Amniotic epithelial cell (primary cell): ENCODE results near the gene RAET1E.
"Not testable (repeated sequence)": the region's sequence is repeated elsewhere in the genome, so short reads cannot be mapped to it uniquely, and the experiment has no call there.

Experiments
- DNase-seq: peaks from one replicate; pipeline ENCODE4 v3.0.0-alpha.2; 2010; ENCODE audit warnings: low read depth

RAET1E gene

DNA sequence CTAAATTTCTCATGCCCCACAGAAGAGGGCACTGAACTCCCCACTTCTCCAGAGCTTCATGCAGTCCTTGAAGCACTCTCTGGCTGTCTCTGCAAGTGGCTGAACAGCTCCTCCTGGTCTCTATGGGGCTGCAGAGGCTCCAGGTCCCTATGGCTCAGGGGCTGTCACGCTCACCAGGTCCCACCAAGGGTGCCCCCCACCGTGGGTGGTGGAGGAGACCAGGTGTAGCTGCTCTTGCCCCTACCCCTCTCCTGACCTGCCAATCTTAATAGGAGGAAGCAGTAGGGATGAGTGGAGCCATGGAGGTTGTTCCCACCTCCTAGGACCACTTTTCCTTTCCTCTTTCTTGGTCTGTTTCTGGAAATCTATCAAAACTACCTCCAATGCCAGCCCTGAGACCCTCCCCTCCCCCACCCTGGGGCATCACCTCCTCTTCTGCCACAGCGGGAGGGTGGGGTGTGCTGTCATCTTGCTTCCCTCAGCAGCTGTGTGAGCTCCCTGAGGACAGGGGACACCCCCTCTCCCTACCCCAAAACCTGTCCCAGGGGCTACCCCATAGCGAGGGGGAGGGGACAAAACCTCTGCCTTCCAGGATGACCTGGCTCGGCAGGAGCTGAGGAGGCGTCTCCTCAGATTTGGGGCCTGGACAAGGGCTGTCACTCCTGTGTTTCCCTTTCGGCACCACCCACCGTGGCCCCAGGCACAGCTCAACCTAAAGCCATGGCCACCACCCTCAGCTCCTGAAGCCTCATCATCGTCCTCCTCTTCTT is 12.0 kb upstream of the RAET1E start:
- no peak for DNase-seq

- DNase-seq: not testable (repeated sequence)
Measured at GRCh38 chr6:149908480-149908879, 10.6 kb upstream of the RAET1E start.

GRCh38 chr6:149907317-149907716 is 9.4 kb upstream of the RAET1E start:
- no peak for DNase-seq

- DNase-seq: no peak
Measured at GRCh38 chr6:149906405-149906804, 8.5 kb upstream of the RAET1E start.

GRCh38 chr6:149905911-149906371 is 8.0 kb upstream of the RAET1E start:
- DNase-seq: no peak

- no peak for DNase-seq
Measured at GRCh38 chr6:149905371-149905910, 7.5 kb upstream of the RAET1E start.

GRCh38 chr6:149904661-149905370 is 6.9 kb upstream of the RAET1E start:
- DNase-seq: no peak

DNA sequence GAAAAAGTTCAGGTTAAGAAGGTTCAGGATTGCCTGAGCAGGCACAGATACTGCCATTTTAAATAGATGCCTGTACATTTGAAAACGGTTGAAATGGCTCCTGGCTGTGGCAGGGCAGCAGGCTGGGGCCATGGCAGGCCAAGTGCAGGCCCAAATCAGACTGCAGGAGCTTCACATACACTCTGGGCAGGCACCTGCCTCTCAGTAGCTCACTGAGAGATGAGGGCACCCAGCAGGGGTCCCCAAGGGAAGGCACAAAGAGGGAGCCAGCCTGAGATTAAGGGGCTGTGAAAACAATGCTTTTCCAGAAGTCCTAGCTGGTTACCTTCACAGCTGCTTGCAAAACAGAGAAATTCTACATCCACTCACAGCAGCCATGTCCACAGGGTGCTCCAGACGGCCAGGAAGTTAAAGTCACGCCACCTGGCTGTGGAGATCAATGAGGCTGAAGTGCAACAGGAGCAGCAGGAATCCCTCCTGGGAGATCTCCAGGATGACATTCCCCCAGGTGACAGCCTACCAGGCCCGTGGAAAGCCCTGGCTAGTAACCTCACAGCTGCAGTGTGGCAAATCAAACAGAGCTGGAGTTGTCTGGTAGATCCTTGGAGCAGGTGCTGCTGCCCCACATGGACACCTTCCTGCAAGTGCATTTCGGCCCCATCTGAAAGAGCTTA is 6.2 kb upstream of the RAET1E start:
- DNase-seq: no peak

GRCh38 chr6:149901444-149902140 is 3.7 kb upstream of the RAET1E start:
- DNase-seq: no peak

DNA sequence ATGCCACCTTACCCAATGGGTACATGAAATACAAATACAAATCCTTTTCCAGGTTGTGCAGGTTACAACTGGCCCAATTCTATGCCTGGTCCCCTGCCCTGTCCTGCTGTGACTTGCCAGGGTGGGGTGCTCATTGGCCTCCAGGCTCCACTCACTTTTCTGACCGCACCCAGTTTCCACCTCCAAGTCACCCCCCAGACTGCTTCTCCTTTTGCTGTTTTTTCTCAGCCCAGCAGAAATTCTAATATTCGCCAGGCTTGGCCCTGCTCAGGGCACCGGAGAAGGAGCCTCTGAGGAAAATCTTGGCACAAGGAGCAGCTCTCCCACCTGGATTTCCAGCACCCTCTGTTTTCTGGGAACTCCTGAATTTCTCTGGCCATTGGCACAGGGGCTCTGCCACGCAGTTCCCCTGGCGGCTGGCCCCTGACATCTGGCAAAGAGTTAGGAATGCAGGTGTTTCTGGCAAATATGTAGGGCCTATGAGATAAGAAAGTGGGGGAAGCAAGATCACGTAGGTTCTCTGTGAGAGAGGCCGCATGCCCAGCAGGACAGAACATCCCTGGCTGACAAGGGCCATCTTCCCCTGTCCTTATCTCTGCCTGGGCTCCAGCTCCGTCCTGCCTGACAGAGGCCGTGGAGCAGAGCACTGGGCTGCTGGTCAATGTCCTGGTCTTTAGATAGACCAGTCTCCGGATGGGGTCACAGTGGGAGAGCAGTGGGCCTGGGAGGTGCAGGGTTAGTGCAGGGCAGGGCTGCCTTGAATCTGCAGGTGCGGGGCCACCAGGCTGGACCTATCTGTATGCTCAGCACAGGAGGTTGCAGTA is 2.9 kb upstream of the RAET1E start:
- DNase-seq: no peak

DNA sequence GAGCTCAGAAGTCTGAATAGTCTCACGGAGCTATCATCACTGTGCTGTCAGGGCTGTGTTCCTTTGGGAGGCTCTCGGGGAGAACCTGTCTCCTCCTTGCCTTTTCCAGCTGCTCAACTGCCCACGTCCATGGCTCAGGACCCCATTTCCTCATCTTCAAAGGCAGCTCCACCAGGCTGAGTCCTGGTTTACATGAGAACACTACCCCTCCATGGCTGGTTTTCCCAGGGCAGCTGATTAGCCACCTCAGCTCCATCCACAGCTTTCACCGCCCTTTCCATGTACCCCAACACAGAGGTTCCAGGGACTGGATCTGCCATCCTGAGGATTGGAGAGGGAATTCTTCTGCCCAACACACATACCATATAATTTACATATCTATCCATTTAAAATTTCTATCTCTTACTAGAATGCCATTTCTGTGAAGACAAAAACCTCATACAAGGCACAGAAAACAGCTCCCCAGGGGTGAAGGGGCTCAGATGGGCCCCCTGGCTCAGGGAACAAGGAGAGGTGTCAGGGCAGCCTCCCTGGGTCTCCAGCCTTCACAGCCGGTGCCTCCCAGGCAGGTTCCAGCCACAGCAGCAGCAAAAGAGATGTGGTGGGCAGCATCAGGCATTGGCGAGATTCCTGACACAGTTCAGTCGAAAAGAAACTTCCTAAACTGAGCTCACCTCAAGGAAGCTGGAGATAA is 2.2 kb upstream of the RAET1E start:
- DNase-seq: no peak

DNA sequence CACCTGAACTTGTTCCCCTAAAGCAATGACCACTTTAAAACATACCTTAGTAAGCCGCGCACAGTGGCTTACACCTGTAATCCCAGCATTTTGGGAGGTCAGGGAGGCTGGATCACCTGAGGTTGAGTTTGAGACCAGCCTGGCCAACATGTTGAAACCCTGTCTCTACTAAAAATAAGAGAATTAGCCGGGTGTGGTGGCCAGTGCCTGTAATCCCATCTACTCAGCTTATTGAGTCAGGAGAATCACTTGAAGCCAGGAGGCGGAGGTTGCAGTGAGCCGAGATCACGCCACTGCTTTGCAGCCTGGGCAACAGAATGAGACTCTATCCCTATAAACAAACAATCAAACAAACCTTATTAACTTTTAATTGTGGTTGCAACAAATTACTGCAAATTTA is 1.6 kb upstream of the RAET1E start:
- DNase-seq: no peak

- DNase-seq: no peak
Measured at GRCh38 chr6:149898966-149899365, 1.1 kb upstream of the RAET1E start.

DNA sequence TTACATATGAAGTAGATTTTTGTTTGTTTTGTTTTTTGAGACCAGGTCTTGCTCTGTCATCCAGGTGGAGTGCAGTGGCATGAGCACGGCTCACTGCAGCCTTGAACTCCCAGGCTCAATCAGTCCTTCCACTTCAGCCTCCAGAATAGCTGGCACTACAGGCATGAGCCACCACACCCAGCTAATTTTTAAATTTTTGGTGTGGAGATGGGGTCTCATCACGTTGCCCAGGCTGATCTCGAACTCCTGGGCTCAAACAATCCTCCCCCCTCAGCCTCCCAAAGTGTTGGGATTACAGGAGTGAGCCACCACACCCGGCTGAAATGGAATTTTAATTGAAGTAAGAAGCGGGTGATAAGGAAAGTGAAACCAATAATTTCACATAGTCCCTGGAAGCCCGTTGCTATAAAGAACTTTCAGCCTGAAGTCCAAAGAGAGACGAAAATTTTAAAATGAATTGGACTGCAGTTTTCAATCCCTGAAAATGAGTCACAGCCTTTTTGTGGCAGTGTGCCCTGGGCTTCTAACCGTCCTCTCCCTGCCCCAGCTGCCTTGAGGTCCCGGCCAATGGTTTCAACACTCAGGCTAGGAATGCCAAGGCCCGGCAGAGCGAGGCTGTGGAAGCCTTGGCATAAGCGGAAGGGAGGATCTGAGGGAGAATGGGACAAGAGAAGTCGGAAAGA is 757 bp downstream of the RAET1E start:
- DNase-seq: peak; percentile 80

- DNase-seq: peak; percentile 13
Measured at GRCh38 chr6:149896491-149896890, 1.4 kb downstream of the RAET1E start.

DNA sequence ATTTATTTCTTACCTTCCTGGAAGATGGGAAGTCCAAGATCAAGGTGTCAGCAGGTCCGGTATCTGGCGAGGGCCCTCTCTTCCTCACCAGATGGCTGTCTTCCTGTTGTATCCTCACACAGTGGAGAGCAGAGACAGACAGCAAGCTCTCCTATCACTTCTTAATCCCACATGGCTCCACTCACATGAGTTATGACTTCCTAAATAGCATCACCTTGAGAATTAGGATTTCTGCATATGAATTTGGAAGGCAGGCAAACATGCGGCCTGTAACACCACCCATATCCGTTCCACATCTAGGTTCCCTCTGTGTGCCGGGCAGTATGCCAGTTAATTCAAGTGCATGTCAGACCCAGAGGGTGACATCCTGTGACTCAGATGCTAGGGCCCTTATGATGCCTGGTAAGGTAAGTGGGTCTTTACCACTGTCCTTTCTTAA is 2.1 kb downstream of the RAET1E start:
- peak; percentile 13 for DNase-seq

- peak; percentile 43 for DNase-seq
Measured at GRCh38 chr6:149895048-149895590, 2.8 kb downstream of the RAET1E start.

GRCh38 chr6:149891864-149892263 is 6.0 kb downstream of the RAET1E start:
- DNase-seq: not testable (repeated sequence)

DNA sequence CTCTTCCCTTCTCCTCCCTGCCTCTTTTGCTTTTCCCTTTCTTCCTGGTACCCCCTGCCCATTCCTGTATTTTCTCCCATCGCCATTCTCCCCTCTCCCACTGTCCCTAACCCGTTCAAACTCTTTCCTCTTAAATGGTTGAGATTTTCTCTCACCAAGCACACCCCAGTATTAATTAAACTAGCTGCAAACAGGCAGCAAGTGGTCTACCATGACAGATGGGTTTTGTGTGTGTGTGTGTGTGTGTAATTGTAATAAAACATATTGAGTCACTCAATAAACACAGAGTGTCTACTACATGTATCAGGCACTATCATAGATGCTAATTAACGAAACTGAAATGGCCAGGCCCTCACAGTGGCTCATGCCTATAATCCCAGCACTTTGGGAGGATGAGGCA is 6.7 kb downstream of the RAET1E start:
- no peak for DNase-seq
